DOHH2 (cell line): ENCODE results near the gene GPRIN3.

Experiments
- H3F3A ChIP-seq: fragments of 200-600 bp; sonication (generic), shearing (Covaris generic); 2 replicates; pipeline ENCODE4 v1.6.0; 2016; ENCODE audit warnings: antibody characterized with exemption, mild to moderate bottlenecking; ENCODE audit not compliant: control insufficient read depth, insufficient read depth
- H3K27ac ChIP-seq: fragments of 200-600 bp; sonication (generic); 2 replicates; pipeline ENCODE4 v1.5.1; 2014; ENCODE audit warnings: low read depth, mild to moderate bottlenecking, low read length, moderate library complexity
- H3K27me3 ChIP-seq: fragments of 200-600 bp; sonication (generic); 2 replicates; pipeline ENCODE4 v1.6.1; 2014; ENCODE audit warnings: mild to moderate bottlenecking, low read length, mixed read lengths; ENCODE audit not compliant: control insufficient read depth
- H3K36me3 ChIP-seq: fragments of 200-600 bp; sonication (generic); 2 replicates; pipeline ENCODE4 v1.6.1; 2014; ENCODE audit warnings: mild to moderate bottlenecking, low read length, moderate library complexity, mixed read lengths; ENCODE audit not compliant: control insufficient read depth
- H3K4me1 ChIP-seq: fragments of 200-600 bp; sonication (generic); 2 replicates; pipeline ENCODE4 v1.6.1; 2014; ENCODE audit warnings: mild to moderate bottlenecking, low read length, mixed read lengths; ENCODE audit not compliant: control insufficient read depth
- H3K4me2 ChIP-seq: fragments of 200-600 bp; sonication (generic); 2 replicates; pipeline ENCODE4 v1.6.0; 2014; ENCODE audit warnings: mild to moderate bottlenecking, low read length, moderate library complexity
- H3K4me3 ChIP-seq: fragments of 200-600 bp; sonication (generic); 2 replicates; pipeline ENCODE4 v1.5.1; 2014; ENCODE audit warnings: mild to moderate bottlenecking, low read length, mixed read lengths
- H3K79me2 ChIP-seq: fragments of 200-600 bp; sonication (generic); 2 replicates; pipeline ENCODE4 v1.6.1; 2014; ENCODE audit warnings: mild to moderate bottlenecking, low read length, mixed read lengths; ENCODE audit not compliant: control insufficient read depth
- H3K9me2 ChIP-seq: fragments of 200-600 bp; sonication (generic); replicated peaks from 2 replicates; pipeline ENCODE4 v1.6.1; 2014; ENCODE audit warnings: mild to moderate bottlenecking, low read length, mixed read lengths; ENCODE audit not compliant: control insufficient read depth
- H3K9me3 ChIP-seq: fragments of 200-600 bp; sonication (generic); 2 replicates; pipeline ENCODE4 v1.6.1; 2014; ENCODE audit warnings: antibody characterized with exemption, low read length, mixed read lengths; ENCODE audit not compliant: control insufficient read depth, insufficient read depth
- H4K20me1 ChIP-seq: fragments of 200-600 bp; sonication (generic); 2 replicates; pipeline ENCODE4 v1.6.0; 2014; ENCODE audit warnings: low read depth, mild to moderate bottlenecking, antibody characterized with exemption, low read length, moderate library complexity; ENCODE audit not compliant: control insufficient read depth, insufficient read depth
- CTCF ChIP-seq: fragments of 200-600 bp; sonication (generic); IDR thresholded peaks from one replicate; pipeline ENCODE4 v1.5.1; 2014; ENCODE audit warnings: antibody characterized with exemption, mild to moderate bottlenecking, low read depth, low read length; ENCODE audit not compliant: poor library complexity, severe bottlenecking
- EZH2phosphoT487 ChIP-seq: fragments of 200-600 bp; sonication (generic); IDR thresholded peaks from 2 replicates; pipeline ENCODE4 v1.6.1; 2017; ENCODE audit warnings: borderline replicate concordance, mild to moderate bottlenecking, antibody characterized with exemption, low read length, moderate library complexity, mixed read lengths

GPRIN3 gene

GRCh38 chr4:89298788-89299152 is 8.8 kb downstream of the GPRIN3 start:
- no peaks in the 10 kb centered on the region for H3K79me2 ChIP-seq
- peak overlapping the region; percentile 80 for H3K27ac ChIP-seq
- no peaks in the 10 kb centered on the region for H3K36me3 ChIP-seq
- no peaks in the 10 kb centered on the region for H4K20me1 ChIP-seq
- no peaks in the 10 kb centered on the region for H3K9me2 ChIP-seq
- TF ChIP-seq CTCF (no peak), EZH2phosphoT487 (no peak)
- no peaks in the 10 kb centered on the region for H3K27me3 ChIP-seq
- peak overlapping the region; percentile 64 for H3K4me3 ChIP-seq
- H3K4me2 ChIP-seq, result peak overlapping the region; percentile 75
- H3K4me1 ChIP-seq, result peaks cover 80% of the 10 kb centered on the region
- H3K9me3 ChIP-seq, result no peaks in the 10 kb centered on the region
- H3F3A ChIP-seq, result peaks cover 31% of the 10 kb centered on the region

GRCh38 chr4:89298155-89298554 is 9.4 kb downstream of the GPRIN3 start:
- Histone ChIP-seq H3K27ac (peak overlapping the region; percentile 80), H3K79me2 (no peaks in the 10 kb centered on the region), H3K27me3 (no peaks in the 10 kb centered on the region), H4K20me1 (no peaks in the 10 kb centered on the region), H3K36me3 (no peaks in the 10 kb centered on the region), H3K4me3 (peak overlapping the region; percentile 64), H3K4me1 (peaks cover 83% of the 10 kb centered on the region), H3K4me2 (peak overlapping the region; percentile 75), H3K9me2 (no peaks in the 10 kb centered on the region), H3K9me3 (no peaks in the 10 kb centered on the region), H3F3A (peaks cover 31% of the 10 kb centered on the region)
- TF ChIP-seq EZH2phosphoT487, result no peak
- TF ChIP-seq CTCF, result no peak

GRCh38 chr4:89296896-89297295 is 10.7 kb downstream of the GPRIN3 start:
- H3K9me2 ChIP-seq, result no peaks in the 10 kb centered on the region
- no peak overlapping the region for H3K27ac ChIP-seq
- H3K4me3 ChIP-seq, result no peak overlapping the region
- peak overlapping the region; percentile 75 for H3K4me2 ChIP-seq
- H4K20me1 ChIP-seq, result no peaks in the 10 kb centered on the region
- H3K9me3 ChIP-seq, result no peaks in the 10 kb centered on the region
- TF ChIP-seq CTCF (no peak), EZH2phosphoT487 (no peak)
- H3F3A ChIP-seq, result peaks cover 31% of the 10 kb centered on the region
- no peaks in the 10 kb centered on the region for H3K79me2 ChIP-seq
- no peaks in the 10 kb centered on the region for H3K27me3 ChIP-seq
- H3K36me3 ChIP-seq, result no peaks in the 10 kb centered on the region
- peaks cover 87% of the 10 kb centered on the region for H3K4me1 ChIP-seq

- H3K27ac ChIP-seq, result no peak overlapping the region
- no peaks in the 10 kb centered on the region for H3K79me2 ChIP-seq
- H3K4me1 ChIP-seq, result peaks cover 82% of the 10 kb centered on the region
- no peak overlapping the region for H3K4me3 ChIP-seq
- no peaks in the 10 kb centered on the region for H4K20me1 ChIP-seq
- no peaks in the 10 kb centered on the region for H3K9me2 ChIP-seq
- H3K9me3 ChIP-seq, result no peaks in the 10 kb centered on the region
- no peaks in the 10 kb centered on the region for H3K36me3 ChIP-seq
- no peaks in the 10 kb centered on the region for H3K27me3 ChIP-seq
- TF ChIP-seq EZH2phosphoT487 (no peak), CTCF (no peak)
- peak overlapping the region; percentile 75 for H3K4me2 ChIP-seq
- peaks cover 31% of the 10 kb centered on the region for H3F3A ChIP-seq
These were observed 11.2 kb downstream of the GPRIN3 start for GRCh38 chr4:89296399-89296798.
